HUES6 (cell line): ENCODE data around the gene IL17RD.

Experiments
- H3K27ac ChIP-seq: 2 replicates; pipeline ENCODE4 v1.7.0; 2013; ENCODE audit warnings: low read depth, mild to moderate bottlenecking, low read length, inconsistent platforms
- H3K27me3 ChIP-seq: 2 replicates; pipeline ENCODE4 v1.6.1; 2013; ENCODE audit warnings: low read length; ENCODE audit not compliant: control insufficient read depth, insufficient read depth
- H3K36me3 ChIP-seq: 2 replicates; pipeline ENCODE4 v1.6.1; 2013; ENCODE audit warnings: low read length; ENCODE audit not compliant: control insufficient read depth, insufficient read depth
- H3K4me1 ChIP-seq: 2 replicates; pipeline ENCODE4 v1.6.1; 2013; ENCODE audit warnings: low read length; ENCODE audit not compliant: control insufficient read depth, insufficient read depth
- H3K4me3 ChIP-seq: 2 replicates; pipeline ENCODE4 v1.5.1; 2013; ENCODE audit warnings: low read depth, low read length
- H3K9ac ChIP-seq: one replicate; pipeline ENCODE4 v1.6.1; 2013; ENCODE audit warnings: mild to moderate bottlenecking, low read length
- H3K9me3 ChIP-seq: 2 replicates; pipeline ENCODE4 v1.6.1; 2013; ENCODE audit warnings: low read depth, low read length; ENCODE audit not compliant: control insufficient read depth, insufficient read depth

Gene IL17RD

GRCh38 chr3:57110214-57110613, 54.9 kb downstream of the IL17RD start:
- Histone ChIP-seq H3K9me3 (no peaks in the 10 kb centered on the region), H3K9ac (no peak overlapping the region), H3K27me3 (no peaks in the 10 kb centered on the region), H3K4me3 (no peak overlapping the region), H3K36me3 (peaks cover 70% of the 10 kb centered on the region), H3K27ac (no peak overlapping the region), H3K4me1 (peaks cover 25% of the 10 kb centered on the region)

GRCh38 chr3:57109437-57110199, 55.5 kb downstream of the IL17RD start:
- Histone ChIP-seq H3K36me3 (peaks cover 71% of the 10 kb centered on the region), H3K4me3 (no peak overlapping the region), H3K27me3 (no peaks in the 10 kb centered on the region), H3K9me3 (no peaks in the 10 kb centered on the region), H3K27ac (0 out of 2 replicates have a peak overlapping the region, but pooled peaks have one; percentile 20), H3K9ac (no peak overlapping the region), H3K4me1 (peaks cover 24% of the 10 kb centered on the region)

- Histone ChIP-seq H3K36me3 (peaks cover 74% of the 10 kb centered on the region), H3K27ac (no peak overlapping the region), H3K9me3 (no peaks in the 10 kb centered on the region), H3K27me3 (no peaks in the 10 kb centered on the region), H3K4me3 (no peak overlapping the region), H3K9ac (no peak overlapping the region), H3K4me1 (peaks cover 24% of the 10 kb centered on the region)
These were observed 56.5 kb downstream of the IL17RD start for GRCh38 chr3:57108684-57109083.

- no peaks in the 10 kb centered on the region for H3K9me3 ChIP-seq
- no peaks in the 10 kb centered on the region for H3K27me3 ChIP-seq
- peaks cover 9% of the 10 kb centered on the region for H3K4me1 ChIP-seq
- peaks cover 86% of the 10 kb centered on the region for H3K36me3 ChIP-seq
- no peak overlapping the region for H3K4me3 ChIP-seq
- H3K27ac ChIP-seq: no peak overlapping the region
- no peak overlapping the region for H3K9ac ChIP-seq
These were observed 59.6 kb downstream of the IL17RD start for GRCh38 chr3:57105585-57105984.

- H3K9ac ChIP-seq: no peak overlapping the region
- no peaks in the 10 kb centered on the region for H3K27me3 ChIP-seq
- H3K36me3 ChIP-seq: peaks cover 96% of the 10 kb centered on the region
- no peaks in the 10 kb centered on the region for H3K9me3 ChIP-seq
- H3K4me1 ChIP-seq: no peaks in the 10 kb centered on the region
- H3K4me3 ChIP-seq: no peak overlapping the region
- no peak overlapping the region for H3K27ac ChIP-seq
These were observed 65.0 kb downstream of the IL17RD start for GRCh38 chr3:57100046-57100695.

- Histone ChIP-seq H3K27ac (no peak overlapping the region), H3K27me3 (no peaks in the 10 kb centered on the region), H3K4me3 (no peak overlapping the region), H3K4me1 (no peaks in the 10 kb centered on the region), H3K9ac (no peak overlapping the region), H3K36me3 (peaks cover 96% of the 10 kb centered on the region), H3K9me3 (no peaks in the 10 kb centered on the region)
These were observed 66.5 kb downstream of the IL17RD start for GRCh38 chr3:57098418-57099310.

GRCh38 chr3:57097536-57097935, 67.6 kb downstream of the IL17RD start:
- Histone ChIP-seq H3K27ac (no peak overlapping the region), H3K9ac (no peak overlapping the region), H3K27me3 (no peaks in the 10 kb centered on the region), H3K4me3 (no peak overlapping the region), H3K4me1 (no peaks in the 10 kb centered on the region), H3K9me3 (no peaks in the 10 kb centered on the region), H3K36me3 (peaks cover 96% of the 10 kb centered on the region)

- Histone ChIP-seq H3K4me3 (no peak overlapping the region), H3K9me3 (no peaks in the 10 kb centered on the region), H3K36me3 (peaks cover 80% of the 10 kb centered on the region), H3K4me1 (no peaks in the 10 kb centered on the region; the same call in 1 of the 2 replicates), H3K27ac (no peak overlapping the region), H3K27me3 (no peaks in the 10 kb centered on the region), H3K9ac (no peak overlapping the region)
These were observed 69.8 kb downstream of the IL17RD start for GRCh38 chr3:57095363-57095762.

GRCh38 chr3:57094575-57094974, 70.6 kb downstream of the IL17RD start:
- Histone ChIP-seq H3K4me1 (no peaks in the 10 kb centered on the region; the same call in 1 of the 2 replicates), H3K9me3 (no peaks in the 10 kb centered on the region), H3K9ac (no peak overlapping the region), H3K27ac (no peak overlapping the region), H3K36me3 (peaks cover 76% of the 10 kb centered on the region), H3K4me3 (no peak overlapping the region), H3K27me3 (no peaks in the 10 kb centered on the region)

GRCh38 chr3:57093971-57094535, 71.1 kb downstream of the IL17RD start:
- Histone ChIP-seq H3K27me3 (no peaks in the 10 kb centered on the region), H3K4me3 (no peak overlapping the region), H3K27ac (no peak overlapping the region), H3K9me3 (no peaks in the 10 kb centered on the region), H3K9ac (no peak overlapping the region), H3K4me1 (no peaks in the 10 kb centered on the region; the same call in 1 of the 2 replicates), H3K36me3 (peaks cover 71% of the 10 kb centered on the region)
